Measurements from ENCODE around the gene RAD51B.

The RAD51B gene

GRCh38 chr14:67971627-67972625, 152.3 kb downstream of the RAD51B start:
- no peak for TF ChIP-seq CTCF (IDR thresholded peaks at IDR 0.05; ENCODE audit: insufficient read depth, low read depth, low read length, missing control alignments)
- no peak overlapping the region for H3K4me3 ChIP-seq (ENCODE audit: low read depth, low read length)
- no peak for DNase-seq (ENCODE audit: low read depth)

DNA sequence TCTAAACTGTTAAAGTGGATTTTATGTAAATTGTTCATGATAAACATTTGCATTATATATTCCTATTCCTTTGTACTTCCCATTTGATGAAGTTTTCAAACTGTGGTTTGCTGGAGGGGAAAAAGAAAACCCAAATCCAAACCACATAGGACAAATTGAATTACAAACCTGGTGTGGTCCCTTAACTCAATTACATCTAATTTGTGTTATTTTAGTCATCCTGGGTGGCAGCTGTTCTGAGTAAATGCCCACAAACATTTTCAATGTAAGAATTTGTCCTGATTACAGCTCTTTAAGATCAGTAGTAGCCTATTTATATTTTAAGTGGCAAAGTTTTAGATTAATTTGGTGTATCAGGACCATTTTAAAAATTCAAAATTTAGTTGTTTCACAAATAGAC, 153.9 kb downstream of the RAD51B start:
- DNase-seq (ENCODE audit: low read depth), result no peak
- no peak for TF ChIP-seq CTCF (IDR thresholded peaks at IDR 0.05; ENCODE audit: insufficient read depth, low read depth, low read length, missing control alignments)
- no peak overlapping the region for H3K4me3 ChIP-seq (ENCODE audit: low read depth, low read length)

GRCh38 chr14:67975470-67975869, 155.9 kb downstream of the RAD51B start:
- DNase-seq (ENCODE audit: low read depth), result no peak
- no peak for TF ChIP-seq CTCF (IDR thresholded peaks at IDR 0.05; ENCODE audit: insufficient read depth, low read depth, low read length, missing control alignments)

GRCh38 chr14:67977434-67978034, 158.0 kb downstream of the RAD51B start:
- no peak overlapping the region for H3K4me3 ChIP-seq (ENCODE audit: low read depth, low read length)
- TF ChIP-seq CTCF (IDR thresholded peaks at IDR 0.05; ENCODE audit: insufficient read depth, low read depth, low read length, missing control alignments), result no peak
- DNase-seq (ENCODE audit: low read depth), result no peak

More at GRCh38 chr14:67975470-67975869, 155.9 kb downstream of the RAD51B start:
- no peak overlapping the region for H3K4me3 ChIP-seq (ENCODE audit: low read depth, low read length)

GRCh38 chr14:67978749-67979148, 159.2 kb downstream of the RAD51B start:
- DNase-seq (ENCODE audit: low read depth), result no peak
- no peak for TF ChIP-seq CTCF (IDR thresholded peaks at IDR 0.05; ENCODE audit: insufficient read depth, low read depth, low read length, missing control alignments)
- H3K4me3 ChIP-seq (ENCODE audit: low read depth, low read length), result no peak overlapping the region

DNA sequence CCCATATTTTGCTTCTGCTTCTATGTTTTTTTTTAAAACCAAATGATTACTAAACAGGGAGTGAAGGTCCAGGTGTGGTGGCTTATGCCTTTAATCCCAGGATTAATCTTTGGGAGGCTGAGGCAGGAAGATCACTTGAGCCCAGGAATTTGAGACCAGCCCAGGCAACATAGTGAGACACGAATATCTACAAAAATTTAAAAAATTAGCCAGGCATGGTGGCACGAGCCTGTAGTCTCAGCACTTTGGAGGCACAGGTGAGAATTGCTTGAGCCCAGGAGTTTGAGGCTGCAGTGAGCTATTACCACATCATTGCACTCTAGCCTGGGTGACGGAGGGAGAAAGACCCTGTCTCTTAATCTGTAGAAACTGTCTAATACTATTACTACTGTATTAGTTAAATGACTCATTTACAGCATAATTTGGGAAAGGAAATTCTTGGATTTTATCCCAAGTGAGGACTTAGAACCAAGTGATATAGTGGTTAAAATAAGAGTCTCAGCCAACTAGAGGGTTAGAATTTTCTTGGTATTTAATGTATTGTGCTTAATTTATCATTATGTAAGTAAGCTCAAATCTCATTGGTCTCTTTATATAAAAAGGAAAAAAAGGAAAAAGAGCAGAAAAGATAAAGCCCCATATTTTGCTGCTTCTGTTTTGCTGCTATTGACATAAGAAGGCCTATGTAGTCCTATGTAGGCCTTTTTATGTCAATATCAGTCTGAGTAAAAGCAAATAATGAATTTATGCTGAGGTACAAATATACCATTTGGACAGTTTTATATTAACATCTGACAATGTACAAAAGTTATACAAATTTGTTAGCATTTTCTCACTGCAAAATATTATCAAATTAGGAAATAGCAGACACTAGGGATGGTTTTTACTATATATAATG, 163.4 kb downstream of the RAD51B start:
- H3K4me3 ChIP-seq (ENCODE audit: low read depth, low read length), result no peak overlapping the region
- no peak for TF ChIP-seq CTCF (IDR thresholded peaks at IDR 0.05; ENCODE audit: insufficient read depth, low read depth, low read length, missing control alignments)
- DNase-seq (ENCODE audit: low read depth), result no peak

Measured in GM12865 (cell line).